Activated naive CD4-positive, alpha-beta T cell (primary cell): ENCODE results near the gene HTT-AS.
A peak's percentile ranks its signal among the peaks of the same experiment; 100 is the strongest.

Source experiments
- DNase-seq, 4 experiments: peaks; one replicate each; lab custom pipeline; 2025; lab: John Stamatoyannopoulos, UW

Gene HTT-AS

DNA sequence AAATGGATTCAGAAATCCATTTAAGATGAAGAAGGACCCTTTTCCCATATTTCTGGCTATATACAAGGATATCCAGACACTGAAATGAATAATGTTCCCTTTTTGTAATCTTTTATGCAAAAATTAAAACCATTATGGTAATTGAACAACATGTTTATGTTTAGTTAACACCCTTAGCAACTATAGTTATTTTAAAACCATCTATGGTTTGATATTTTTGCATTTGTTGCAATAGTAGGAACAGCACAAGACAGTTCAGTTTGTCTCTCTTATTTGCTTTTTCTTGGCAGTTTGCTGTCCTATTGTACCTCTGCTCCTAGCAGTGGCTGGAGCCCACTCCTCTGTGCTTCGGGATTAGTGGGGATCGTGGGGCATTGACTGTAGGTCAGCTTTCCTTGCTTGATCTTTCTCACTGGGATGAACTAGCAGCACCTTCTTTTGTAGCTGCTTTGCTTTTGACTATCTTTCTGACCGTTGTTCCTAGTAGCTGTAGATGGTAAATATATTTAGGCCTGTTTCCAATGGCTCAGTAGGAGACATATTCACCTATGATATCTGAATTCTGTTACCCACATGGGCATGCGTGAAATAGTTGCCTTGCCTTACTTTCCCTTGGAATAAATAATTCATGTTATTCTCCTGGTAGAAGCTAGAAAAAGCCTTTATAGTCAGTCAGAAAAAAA lies 12.9 kb upstream of the HTT-AS start:
- no peak for DNase-seq

DNA sequence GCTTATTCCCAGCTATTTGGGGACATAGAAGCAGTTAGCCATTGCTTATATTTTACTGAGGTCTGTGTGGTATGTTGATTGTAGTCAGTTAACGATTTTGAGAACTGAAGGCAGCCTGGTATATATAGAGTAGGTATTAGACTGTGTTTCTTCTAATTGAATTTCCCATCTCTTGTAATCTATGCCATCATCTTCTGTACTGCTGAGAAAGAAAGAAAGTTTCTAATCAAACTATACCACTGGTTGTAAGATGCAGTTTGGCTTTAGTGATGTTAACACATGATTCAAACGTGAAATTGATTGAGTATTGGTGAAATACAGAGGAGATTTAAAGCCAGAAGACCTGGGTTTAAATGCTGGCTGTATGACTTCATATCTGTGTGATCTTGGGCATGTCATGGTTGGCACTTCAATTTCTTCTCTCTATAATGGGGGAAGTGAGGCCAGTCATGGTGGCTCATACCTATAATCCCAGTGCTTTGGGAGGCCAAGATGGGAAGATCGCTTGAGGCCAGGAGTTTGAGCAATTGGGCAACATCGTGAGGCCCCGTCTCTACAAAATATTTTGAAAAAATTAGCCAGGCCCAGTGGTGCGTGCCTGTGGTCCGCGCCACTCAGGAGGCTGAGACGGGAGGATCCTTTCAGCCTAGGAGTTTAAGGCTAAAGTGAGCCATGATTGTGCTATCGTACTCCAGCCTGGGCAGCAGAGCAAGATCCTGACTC lies 11.8 kb upstream of the HTT-AS start:
- no peak for DNase-seq

DNA sequence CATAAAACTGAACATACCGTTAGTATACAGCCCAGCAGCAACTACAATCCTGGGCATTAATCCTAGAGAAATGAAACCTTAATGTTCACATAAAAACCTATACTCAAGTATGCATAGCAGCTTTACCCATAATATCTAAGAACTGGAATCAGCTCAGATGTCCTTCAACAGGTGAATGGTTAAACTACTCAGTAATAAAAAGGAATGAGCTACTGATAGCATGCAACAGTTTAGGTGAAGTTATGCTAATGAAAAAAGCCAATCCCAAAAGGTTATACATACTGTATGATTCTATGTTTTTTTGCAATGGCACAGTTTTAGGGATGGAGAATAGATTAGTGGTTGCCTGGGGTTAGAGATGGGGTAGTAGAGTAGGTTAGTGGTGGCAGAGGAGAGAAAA lies 9.4 kb upstream of the HTT-AS start:
- no peak for DNase-seq

DNA sequence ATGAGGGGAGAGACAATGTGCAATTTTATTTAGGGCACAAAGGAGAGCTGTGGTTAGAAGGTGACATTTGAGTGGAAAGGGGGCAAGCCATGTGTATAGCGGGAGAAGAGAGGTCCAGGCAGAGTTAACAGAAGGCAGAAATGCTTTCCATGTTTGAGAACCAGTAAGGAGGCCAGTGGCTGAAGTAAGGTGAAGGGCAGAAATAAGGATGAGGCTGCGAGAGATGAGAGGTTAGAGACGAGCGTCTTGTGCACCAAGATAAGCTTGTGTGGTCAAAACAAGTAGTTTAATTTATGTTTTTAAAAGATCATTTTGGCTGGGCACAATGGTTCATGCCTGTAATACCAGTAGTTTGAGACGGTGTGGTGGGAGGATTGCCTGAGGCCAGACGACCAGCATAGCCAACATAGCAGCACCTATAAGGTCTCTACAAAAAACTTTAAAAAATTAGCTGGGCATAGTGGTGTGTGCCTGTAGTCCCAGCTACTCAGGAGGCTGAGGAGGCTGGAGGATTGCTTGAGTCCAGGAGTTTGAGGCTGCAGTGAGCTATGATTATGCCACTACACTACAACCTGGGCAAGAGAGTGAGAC lies 8.7 kb upstream of the HTT-AS start:
- DNase-seq = no peak

DNA sequence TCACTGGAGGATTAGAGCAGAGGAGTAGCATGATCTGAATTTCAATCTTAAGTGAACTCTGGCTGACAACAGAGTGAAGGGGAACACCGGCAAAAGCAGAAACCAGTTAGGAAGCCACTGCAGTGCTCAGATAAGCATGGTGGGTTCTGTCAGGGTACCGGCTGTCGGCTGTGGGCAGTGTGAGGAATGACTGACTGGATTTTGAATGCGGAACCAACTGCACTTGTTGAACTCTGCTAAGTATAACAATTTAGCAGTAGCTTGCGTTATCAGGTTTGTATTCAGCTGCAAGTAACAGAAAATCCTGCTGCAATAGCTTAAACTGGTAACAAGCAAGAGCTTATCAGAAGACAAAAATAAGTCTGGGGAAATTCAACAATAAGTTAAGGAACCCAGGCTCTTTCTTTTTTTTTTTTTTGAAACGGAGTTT lies 5.4 kb upstream of the HTT-AS start:
- no peak for DNase-seq

DNA sequence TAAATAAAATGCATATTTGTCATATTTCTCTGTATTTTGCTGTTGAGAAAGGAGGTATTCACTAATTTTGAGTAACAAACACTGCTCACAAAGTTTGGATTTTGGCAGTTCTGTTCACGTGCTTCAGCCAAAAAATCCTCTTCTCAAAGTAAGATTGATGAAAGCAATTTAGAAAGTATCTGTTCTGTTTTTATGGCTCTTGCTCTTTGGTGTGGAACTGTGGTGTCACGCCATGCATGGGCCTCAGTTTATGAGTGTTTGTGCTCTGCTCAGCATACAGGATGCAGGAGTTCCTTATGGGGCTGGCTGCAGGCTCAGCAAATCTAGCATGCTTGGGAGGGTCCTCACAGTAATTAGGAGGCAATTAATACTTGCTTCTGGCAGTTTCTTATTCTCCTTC lies 3.5 kb upstream of the HTT-AS start:
- DNase-seq = no peak

DNA sequence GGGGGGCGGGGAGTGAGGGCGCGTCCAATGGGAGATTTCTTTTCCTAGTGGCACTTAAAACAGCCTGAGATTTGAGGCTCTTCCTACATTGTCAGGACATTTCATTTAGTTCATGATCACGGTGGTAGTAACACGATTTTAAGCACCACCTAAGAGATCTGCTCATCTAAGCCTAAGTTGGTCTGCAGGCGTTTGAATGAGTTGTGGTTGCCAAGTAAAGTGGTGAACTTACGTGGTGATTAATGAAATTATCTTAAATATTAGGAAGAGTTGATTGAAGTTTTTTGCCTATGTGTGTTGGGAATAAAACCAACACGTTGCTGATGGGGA lies 1.3 kb upstream of the HTT-AS start:
- DNase-seq = no peak

DNA sequence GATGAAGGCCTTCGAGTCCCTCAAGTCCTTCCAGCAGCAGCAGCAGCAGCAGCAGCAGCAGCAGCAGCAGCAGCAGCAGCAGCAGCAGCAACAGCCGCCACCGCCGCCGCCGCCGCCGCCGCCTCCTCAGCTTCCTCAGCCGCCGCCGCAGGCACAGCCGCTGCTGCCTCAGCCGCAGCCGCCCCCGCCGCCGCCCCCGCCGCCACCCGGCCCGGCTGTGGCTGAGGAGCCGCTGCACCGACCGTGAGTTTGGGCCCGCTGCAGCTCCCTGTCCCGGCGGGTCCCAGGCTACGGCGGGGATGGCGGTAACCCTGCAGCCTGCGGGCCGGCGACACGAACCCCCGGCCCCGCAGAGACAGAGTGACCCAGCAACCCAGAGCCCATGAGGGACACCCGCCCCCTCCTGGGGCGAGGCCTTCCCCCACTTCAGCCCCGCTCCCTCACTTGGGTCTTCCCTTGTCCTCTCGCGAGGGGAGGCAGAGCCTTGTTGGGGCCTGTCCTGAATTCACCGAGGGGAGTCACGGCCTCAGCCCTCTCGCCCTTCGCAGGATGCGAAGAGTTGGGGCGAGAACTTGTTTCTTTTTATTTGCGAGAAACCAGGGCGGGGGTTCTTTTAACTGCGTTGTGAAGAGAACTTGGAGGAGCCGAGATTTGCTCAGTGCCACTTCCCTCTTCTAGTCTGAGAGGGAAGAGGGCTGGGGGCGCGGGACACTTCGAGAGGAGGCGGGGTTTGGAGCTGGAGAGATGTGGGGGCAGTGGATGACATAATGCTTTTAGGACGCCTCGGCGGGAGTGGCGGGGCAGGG lies 711 bp upstream of the HTT-AS start:
- DNase-seq = peak in 1 of 4 experiments; percentile 17

DNA sequence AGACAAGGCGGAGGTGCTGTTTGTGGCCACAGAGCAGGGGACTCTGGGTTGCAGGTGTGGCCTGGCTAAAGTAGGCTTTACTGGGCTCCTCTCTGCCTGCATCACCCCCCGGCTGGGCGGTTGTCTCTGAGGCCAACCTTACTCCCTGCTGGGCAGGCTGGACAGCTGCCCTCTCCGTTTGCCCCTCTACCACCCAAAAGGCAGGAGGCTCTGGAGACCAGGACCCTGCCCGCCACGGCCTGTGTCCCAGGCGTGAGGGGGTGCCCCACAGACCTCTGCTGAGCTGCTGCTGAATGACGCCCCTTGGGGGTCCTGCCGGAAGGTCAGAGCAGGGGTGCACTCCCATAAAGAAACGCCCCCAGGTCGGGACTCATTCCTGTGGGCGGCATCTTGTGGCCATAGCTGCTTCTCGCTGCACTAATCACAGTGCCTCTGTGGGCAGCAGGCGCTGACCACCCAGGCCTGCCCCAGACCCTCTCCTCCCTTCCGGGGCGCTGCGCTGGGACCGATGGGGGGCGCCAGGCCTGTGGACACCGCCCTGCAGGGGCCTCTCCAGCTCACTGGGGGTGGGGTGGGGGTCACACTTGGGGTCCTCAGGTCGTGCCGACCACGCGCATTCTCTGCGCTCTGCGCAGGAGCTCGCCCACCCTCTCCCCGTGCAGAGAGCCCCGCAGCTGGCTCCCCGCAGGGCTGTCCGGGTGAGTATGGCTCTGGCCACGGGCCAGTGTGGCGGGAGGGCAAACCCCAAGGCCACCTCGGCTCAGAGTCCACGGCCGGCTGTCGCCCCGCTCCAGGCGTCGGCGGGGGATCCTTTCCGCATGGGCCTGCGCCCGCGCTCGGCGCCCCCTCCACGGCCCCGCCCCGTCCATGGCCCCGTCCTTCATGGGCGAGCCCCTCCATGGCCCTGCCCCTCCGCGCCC lies 920 bp downstream of the HTT-AS start:
- no peak for DNase-seq

DNA sequence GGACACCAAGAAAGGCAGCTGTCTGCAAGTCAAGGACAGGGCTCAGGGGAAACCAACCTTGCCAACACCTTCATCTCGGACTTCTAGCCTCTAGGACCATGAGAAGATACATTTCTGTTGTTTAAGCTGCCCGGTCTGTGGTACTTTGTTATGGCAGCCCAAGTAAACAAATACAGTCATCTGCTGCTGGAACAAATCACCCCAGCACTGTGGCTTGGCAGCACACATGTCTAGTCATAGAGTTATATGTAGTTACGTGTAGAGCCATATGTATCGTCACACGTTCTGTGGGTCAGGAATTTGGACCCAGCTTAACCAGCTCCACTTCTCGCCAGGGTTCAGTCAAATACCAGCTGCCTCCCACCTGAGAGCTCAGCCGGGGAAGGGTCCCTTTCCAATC lies 2.5 kb downstream of the HTT-AS start:
- no peak for DNase-seq

DNA sequence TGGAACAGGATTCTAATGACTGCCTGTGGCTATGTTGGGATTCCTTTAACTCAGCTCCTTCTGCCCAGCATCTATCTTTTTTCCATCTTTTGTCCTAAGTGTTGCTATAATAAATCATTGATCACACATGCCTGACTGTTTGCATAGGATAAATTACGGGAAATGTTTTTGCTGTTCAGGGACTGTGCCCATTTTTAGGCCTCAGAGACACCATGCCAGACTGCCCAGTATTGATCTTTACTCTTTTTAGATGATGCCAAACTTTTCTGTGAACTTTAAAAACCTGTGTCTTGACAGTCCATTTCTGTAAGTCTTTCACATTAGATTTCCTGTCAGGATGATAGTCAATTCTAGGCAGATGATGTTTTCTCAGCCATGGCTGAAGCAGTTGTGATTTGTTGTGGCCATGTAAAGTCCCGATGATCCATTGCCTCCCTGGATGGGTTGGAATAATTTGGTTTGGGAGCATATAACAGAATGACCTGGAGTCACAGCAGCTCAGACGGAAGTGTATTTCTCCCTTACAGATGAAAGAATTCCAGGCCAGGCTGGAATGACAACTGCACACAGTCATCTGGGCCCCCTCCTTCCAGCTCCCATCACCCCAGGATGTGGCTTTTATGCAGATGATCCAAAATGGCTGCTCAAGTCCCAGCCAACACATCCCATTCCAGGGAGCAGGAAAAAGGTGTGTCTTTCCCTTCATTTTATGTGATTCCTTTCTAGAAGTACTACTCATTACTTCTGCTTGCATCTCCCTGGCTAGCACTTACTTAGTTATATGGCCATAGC lies 3.4 kb downstream of the HTT-AS start:
- no peak for DNase-seq

DNA sequence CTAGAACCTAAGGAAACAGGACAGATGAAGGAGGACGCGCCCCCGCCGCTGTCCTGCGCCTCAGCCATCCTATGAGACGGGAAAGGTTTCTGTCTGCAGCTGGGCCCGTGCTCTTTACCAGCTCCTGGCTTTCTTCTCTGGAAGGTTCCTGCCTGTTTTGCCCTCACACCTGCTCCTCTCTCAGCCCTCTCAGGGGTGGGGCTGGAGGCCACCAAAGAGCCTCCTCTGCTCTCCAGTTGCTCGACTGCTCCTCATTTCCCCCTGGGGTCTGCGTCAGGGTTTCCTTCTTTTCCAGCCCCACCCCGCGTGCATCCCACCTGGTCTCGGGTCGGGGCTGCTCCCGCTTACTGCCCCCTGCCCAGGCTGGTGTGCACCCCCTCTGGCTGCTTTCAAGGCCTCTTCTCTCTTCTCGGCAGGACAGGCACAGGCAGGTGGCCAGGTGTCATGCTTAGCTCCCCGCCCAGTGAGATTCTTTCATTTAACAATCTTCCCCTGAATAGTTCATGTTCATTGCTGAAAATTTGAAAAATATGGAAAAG lies 4.6 kb downstream of the HTT-AS start:
- no peak for DNase-seq

DNA sequence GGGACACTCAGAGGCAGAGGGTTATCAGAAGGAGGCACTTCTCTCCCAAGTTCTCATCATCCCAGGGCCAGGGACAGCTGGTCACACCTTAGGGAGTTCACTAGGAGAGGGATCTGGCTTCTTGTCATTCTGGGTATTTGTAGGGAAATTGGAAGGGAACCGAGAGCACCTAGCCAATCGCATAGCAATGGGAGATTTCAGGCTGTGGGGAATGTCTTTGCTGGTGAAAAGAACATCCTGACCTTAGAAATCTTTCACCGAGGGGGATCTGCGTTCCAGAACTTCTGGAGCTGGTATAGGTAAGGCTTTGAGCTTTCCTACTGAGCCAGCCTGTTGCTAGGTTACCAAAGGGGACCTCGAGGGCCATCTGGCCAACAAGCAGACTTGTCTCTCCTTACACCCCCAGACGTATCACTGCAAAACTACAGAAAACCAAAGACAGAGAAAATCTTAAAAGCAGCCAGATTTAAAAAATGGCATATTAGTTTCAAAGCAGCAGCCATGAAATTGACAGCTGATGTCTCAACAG lies 6.8 kb downstream of the HTT-AS start:
- DNase-seq = no peak

DNA sequence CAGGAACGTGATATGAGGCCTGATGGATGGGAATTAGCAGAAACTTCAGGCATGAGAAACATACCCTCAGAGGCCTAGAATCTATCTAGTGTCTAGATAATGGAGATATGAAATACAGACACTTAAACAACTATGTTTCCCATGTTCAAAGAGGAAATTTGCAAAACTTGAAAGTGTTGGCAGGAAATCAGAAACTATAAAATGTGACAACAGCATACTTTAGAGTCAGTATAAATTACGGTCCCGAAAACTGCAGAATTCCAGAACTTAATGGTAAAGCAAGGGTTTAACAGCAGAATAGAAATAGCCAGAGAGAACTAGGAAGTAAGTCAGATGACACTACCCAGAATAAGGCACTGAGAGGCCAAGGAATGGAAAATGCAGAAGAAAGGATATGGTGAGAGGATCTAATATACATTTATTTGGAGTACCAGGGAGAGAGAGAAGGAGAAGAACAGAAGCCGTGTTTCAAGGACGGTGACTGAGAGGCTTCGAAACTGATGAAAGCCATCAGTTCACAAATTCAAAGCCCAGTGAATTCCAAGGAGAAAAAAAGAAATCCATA lies 7.4 kb downstream of the HTT-AS start:
- DNase-seq = no peak

DNA sequence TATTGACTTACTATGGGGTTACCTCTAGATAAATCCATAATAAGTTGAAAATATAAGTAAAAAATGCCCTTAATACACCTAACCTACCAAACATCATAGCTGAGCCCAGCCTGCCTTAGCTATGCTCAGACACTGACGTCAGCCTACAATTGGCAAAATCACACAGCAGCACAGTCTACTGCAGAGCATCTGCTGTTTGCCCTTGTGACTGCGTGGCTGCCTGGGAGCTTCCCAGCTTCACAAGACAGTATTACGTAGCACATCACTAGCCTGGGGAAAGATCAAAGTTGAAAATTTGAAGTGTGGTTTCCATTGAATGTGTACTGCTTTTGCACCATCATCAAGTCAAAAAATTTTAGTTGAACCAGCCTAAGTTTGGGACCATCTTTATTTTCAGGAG lies 8.8 kb downstream of the HTT-AS start:
- no peak for DNase-seq

DNA sequence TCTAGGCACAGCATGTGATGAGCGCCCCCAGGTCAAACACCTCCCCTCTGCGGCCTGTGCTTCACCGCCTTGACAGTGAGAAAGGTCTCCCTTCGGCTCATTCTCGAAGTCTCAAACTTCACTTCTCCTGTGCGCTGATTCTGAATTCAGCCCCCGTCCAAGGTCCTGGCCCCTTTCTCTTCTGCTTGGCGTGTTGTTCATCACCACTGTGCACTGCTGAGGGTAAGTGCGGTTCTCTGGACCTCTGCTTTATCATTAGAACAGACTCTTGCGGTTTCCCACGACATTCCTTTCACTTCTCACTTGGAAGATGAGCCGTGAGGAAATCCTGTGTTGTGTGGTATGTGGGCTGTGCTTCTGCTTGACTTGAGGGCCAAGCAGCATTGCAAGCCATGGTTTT lies 11.9 kb downstream of the HTT-AS start:
- DNase-seq = no peak

DNA sequence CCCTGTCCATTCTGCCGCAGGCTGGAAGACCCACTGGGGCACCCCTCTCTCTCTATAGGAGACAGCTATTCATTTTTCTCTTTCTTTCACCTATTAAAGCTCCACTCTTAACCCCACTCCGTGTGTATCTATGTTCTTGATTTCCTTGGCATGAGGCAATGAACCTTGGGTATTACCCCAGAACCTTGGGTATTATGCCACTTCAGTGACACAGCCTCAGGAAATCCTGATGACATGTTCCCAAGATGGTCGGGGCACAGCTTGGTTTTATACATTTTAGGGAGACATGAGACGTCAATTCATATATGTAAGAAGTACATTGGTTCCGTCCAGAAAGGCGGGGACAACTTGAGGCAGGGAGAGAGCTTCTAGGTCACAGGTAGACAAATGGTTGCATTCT lies 13.4 kb downstream of the HTT-AS start:
- no peak for DNase-seq

DNA sequence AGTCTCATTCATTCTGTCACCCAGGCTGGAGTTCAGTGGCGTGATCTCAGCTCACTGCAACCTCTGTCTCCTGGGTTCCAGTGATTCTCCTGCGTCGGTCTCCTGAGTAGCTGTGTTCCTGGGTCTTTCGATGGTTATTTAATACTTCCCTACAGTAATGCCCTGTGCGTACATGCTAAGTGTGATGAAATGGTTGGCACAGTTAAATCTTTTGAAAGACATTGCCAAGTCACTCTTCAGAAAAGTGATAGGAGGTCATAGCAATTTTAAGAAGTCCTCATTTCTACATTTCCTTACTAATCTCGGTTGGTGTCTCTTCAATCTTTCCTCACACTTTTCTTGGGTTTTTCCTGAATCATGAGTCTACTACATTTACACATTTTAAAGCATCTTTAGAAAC lies 14.4 kb downstream of the HTT-AS start:
- no peak for DNase-seq

DNA sequence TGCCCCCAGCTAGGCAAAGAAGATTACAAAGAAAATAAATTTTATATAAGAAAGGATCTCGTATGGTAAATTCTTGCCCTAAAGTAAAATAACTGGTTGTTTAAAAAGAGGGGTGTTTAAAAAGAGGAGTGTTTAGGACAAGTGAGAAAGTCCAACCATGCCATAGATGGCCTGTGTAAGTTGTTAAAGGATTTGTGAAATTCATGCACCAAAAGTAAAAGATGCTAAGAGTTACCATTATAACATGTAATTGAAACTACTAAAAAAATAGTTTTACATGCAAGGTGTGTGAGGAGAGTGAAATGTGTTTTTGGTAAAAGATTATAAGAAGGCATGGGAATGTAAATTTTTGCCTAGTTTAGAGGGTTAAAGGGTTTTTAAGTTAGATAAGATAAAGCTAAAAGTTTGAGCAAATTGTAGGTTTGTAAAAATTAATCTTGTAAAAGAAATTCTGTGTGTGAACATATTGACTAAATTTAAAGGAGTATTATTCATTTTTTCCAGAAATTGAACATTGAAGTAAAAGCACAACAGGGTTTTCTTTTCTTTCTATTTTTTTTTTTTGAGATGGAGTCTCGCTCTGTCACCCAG lies 20.1 kb downstream of the HTT-AS start:
- DNase-seq = no peak
